HepG2 (cell line): ENCODE results near the gene TTLL11. TPM values are rescaled to one million over a fixed set of nuclear protein-coding genes. Genes with fewer than 3 reads are reported as not detected.

Experiments
- ATAC-seq: fragments of 200-7000 bp; cut with Tn5 transposase; 3 replicates; pipeline ENCODE4 v1.9.1; 2020; ENCODE audit warnings: mild to moderate bottlenecking, moderate library complexity
- BruUV-seq: library from RNA; stranded (reverse); fragments of 400-500 nt; replicated peaks from 2 replicates; lab custom pipeline; 2021; lab: Mats Ljungman, UMichigan
- CTCF ChIA-PET: fragments of 300-600 bp; formaldehyde crosslinking; extraction: SDS; loops from one replicate; lab custom pipeline; 2021; ENCODE audit warnings: low total read pairs, inconsistent platforms, low intra/inter-chr PET ratio; lab: Yijun Ruan, JAX
- POLR2A ChIA-PET: fragments of 350-600 bp; sonication (Branson Sonifier 250); formaldehyde crosslinking; loops from one replicate; lab custom pipeline; 2020; ENCODE audit warnings: antibody characterized with exemption, inconsistent platforms; lab: Yijun Ruan, JAX
- DNase-seq: peaks from one replicate; pipeline ENCODE4 v3.0.0-alpha.2; 2015; ENCODE audit warnings: low spot score
- FAIRE-seq: peaks from 3 replicates; lab custom pipeline; 2011; peaks lifted over from hg19 to GRCh38; lab: Jason Lieb, UNC
- H2AFZ ChIP-seq: one replicate; pipeline ENCODE4 v1.6.1; 2011; ENCODE audit warnings: low read length, inconsistent platforms
- H3K27ac ChIP-seq: fragments of 300-600 bp; 3 replicates; pipeline ENCODE4 v1.8.0; 2011; ENCODE audit warnings: mixed run types, mild to moderate bottlenecking, mixed read lengths, low read length, inconsistent platforms; ENCODE audit not compliant: insufficient read depth; ENCODE audit errors: extremely low read length
- H3K27me3 ChIP-seq, 2 experiments: fragments of 200-600 bp in 1 of 2; 2 replicates in 1 of 2; 3 replicates in 1 of 2; pipeline versions ENCODE4 v1.6.0 to v1.8.0; 2011; ENCODE audit warnings: low read length in 2 of 2, mild to moderate bottlenecking in 2 of 2, moderate library complexity in 2 of 2, inconsistent platforms in 1 of 2; ENCODE audit not compliant: insufficient read depth in 2 of 2, control insufficient read depth in 1 of 2
- H3K36me3 ChIP-seq, 2 experiments: fragments of 200-600 bp in 1 of 2; replicated peaks in 1 of 2; 2 replicates in 1 of 2; 3 replicates in 1 of 2; pipeline versions ENCODE4 v1.5.1 to v1.8.0; 2011; ENCODE audit warnings: low read length in 2 of 2, inconsistent platforms in 1 of 2; ENCODE audit not compliant: insufficient read depth in 2 of 2, control insufficient read depth in 1 of 2
- H3K4me1 ChIP-seq: 2 replicates; pipeline ENCODE4 v1.5.1; 2012; ENCODE audit warnings: low read length, inconsistent platforms; ENCODE audit not compliant: insufficient read depth
- H3K4me2 ChIP-seq: 2 replicates; pipeline ENCODE4 v1.6.0; 2011; ENCODE audit warnings: low read depth, low read length, inconsistent platforms
- H3K4me3 ChIP-seq, 3 experiments: fragments of 200-600 bp in 1 of 3; sonication (generic), shearing (Covaris generic) in 1 of 3; replicated peaks in 1 of 3; 2 replicates each; pipeline ENCODE4 v1.5.1; 2011 to 2016; ENCODE audit warnings: low read length in 3 of 3, inconsistent platforms in 2 of 3, low read depth in 2 of 3, mild to moderate bottlenecking in 2 of 3, control low read depth in 1 of 3, mixed read lengths in 1 of 3; ENCODE audit not compliant: insufficient read depth in 1 of 3
- H3K79me2 ChIP-seq: one replicate; pipeline ENCODE4 v1.6.1; 2011; ENCODE audit warnings: low read length, inconsistent platforms; ENCODE audit not compliant: insufficient read depth
- H3K9ac ChIP-seq: 2 replicates; pipeline ENCODE4 v1.6.0; 2011; ENCODE audit warnings: mild to moderate bottlenecking, low read depth, low read length, inconsistent platforms; ENCODE audit not compliant: insufficient read depth
- H3K9me3 ChIP-seq: 2 replicates; pipeline ENCODE4 v1.5.1; 2012; ENCODE audit warnings: mild to moderate bottlenecking, low read length
- H4K20me1 ChIP-seq: 2 replicates; pipeline ENCODE4 v1.6.0; 2011; ENCODE audit warnings: inconsistent platforms, mild to moderate bottlenecking, low read length, moderate library complexity; ENCODE audit not compliant: insufficient read depth
- CEBPG ChIP-seq: IDR thresholded peaks from 2 replicates; pipeline ENCODE4 v1.6.1; 2016
- CENPX ChIP-seq: sonication (generic); formaldehyde crosslinking; IDR thresholded peaks from 2 replicates; pipeline ENCODE4 v1.9.0; 2021; ENCODE audit warnings: mild to moderate bottlenecking, missing genetic modification reagents, moderate library complexity
- ERF ChIP-seq: IDR thresholded peaks from 2 replicates; pipeline ENCODE4 v1.6.1; 2018; ENCODE audit warnings: missing biosample characterization, missing genetic modification reagents
- FIP1L1 ChIP-seq: fragments of 200-400 bp; formaldehyde crosslinking; IDR thresholded peaks from 2 replicates; pipeline ENCODE4 v1.6.1; 2018; ENCODE audit warnings: low read depth, mild to moderate bottlenecking, low read length, moderate library complexity, borderline replicate concordance; ENCODE audit not compliant: insufficient read depth
- KAT2B ChIP-seq: fragments of 150-350 bp; IDR thresholded peaks from 2 replicates; pipeline ENCODE4 v1.6.1; 2014; ENCODE audit warnings: low read depth, low read length, borderline replicate concordance
- MAFF ChIP-seq: IDR thresholded peaks from 2 replicates; pipeline ENCODE4 v1.6.1; 2011; ENCODE audit warnings: low read depth, low read length, improper control_type of control experiment
- MTF1 ChIP-seq: sonication (generic); formaldehyde crosslinking; IDR thresholded peaks from 2 replicates; pipeline ENCODE4 v1.5.0; 2020; ENCODE audit warnings: missing genetic modification reagents
- RFX3 ChIP-seq: IDR thresholded peaks from 2 replicates; pipeline ENCODE4 v1.6.1; 2016; ENCODE audit warnings: missing biosample characterization, missing genetic modification reagents
- TBX2 ChIP-seq: sonication (generic); formaldehyde crosslinking; IDR thresholded peaks from 2 replicates; pipeline ENCODE4 v1.5.0; 2020; ENCODE audit warnings: missing genetic modification reagents, mild to moderate bottlenecking, borderline replicate concordance
- THAP9 ChIP-seq: sonication (generic); formaldehyde crosslinking; IDR thresholded peaks from 2 replicates; pipeline ENCODE4; 2020; ENCODE audit warnings: missing genetic modification reagents, mild to moderate bottlenecking, borderline replicate concordance
- YY1 ChIP-seq: IDR thresholded peaks from 2 replicates; pipeline ENCODE4 v1.6.1; 2011; ENCODE audit warnings: low read length, low read depth, moderate library complexity, mild to moderate bottlenecking; ENCODE audit not compliant: insufficient read depth, insufficient replicate concordance
- ZNF263 ChIP-seq: sonication (generic); formaldehyde crosslinking; IDR thresholded peaks from 2 replicates; pipeline ENCODE4 v1.4.0; 2020; ENCODE audit warnings: missing genetic modification reagents
- ZNF431 ChIP-seq: sonication (generic); formaldehyde crosslinking; IDR thresholded peaks from 2 replicates; pipeline ENCODE4 v1.9.0; 2022; ENCODE audit warnings: missing genetic modification reagents, low read depth, mild to moderate bottlenecking, borderline replicate concordance
- ZNF512 ChIP-seq: sonication (generic); formaldehyde crosslinking; IDR thresholded peaks from 2 replicates; pipeline ENCODE4 v1.4.0; 2020; ENCODE audit warnings: mild to moderate bottlenecking, missing genetic modification reagents
- ZNF687 ChIP-seq: sonication (generic); formaldehyde crosslinking; IDR thresholded peaks from 2 replicates; pipeline ENCODE4 v1.5.1; 2020; ENCODE audit warnings: mild to moderate bottlenecking, missing genetic modification reagents, moderate library complexity
- ZNF878 ChIP-seq: sonication (generic); formaldehyde crosslinking; IDR thresholded peaks from 2 replicates; pipeline ENCODE4 v1.8.1; 2023; ENCODE audit warnings: mild to moderate bottlenecking, missing genetic modification reagents, moderate library complexity
- WGBS: methylation state at CpG from one replicate; pipeline ENCODE4 v1.1.6; 2017; ENCODE audit warnings: low lambda C conversion rate; 5-methylcytosine and 5-hydroxymethylcytosine counted together
- in situ Hi-C: cut with HindIII; loops from 2 replicates; pipeline ENCODE4 v1.10.0; 2017; ENCODE audit warnings: low pct_unique_long_range_greater_than_20kb; ENCODE audit not compliant: extremely low pct_ligation_motif_present
- intact Hi-C: fragments of 100-400 bp; cut with micrococcal nuclease; formaldehyde crosslinking; loops from one replicate; pipeline ENCODE4 v1.10.0; 2022; ENCODE audit not compliant: unreplicated experiment
- polyA plus RNA-seq, 8 experiments: library from polyadenylated mRNA; depleted of rRNA in 3 of 8; stranded (reverse) in 7 of 8; unstranded in 1 of 8; fragments of >200 nt; fragmentation: Illumina TruSeq in 4 of 8; extraction: Trizol in 4 of 8; gene quantifications; 2 replicates each; pipeline versions ENCODE4 v1.2.1 to v1.2.3, GENCODE V29; 2011 to 2016; ENCODE audit warnings: low read depth in 4 of 8, missing spikeins in 1 of 8, mixed read lengths in 1 of 8; ENCODE audit not compliant: insufficient read depth in 1 of 8
- total RNA-seq, 5 experiments: library from RNA; depleted of rRNA; stranded (reverse); fragments of >200 nt; fragmentation: Illumina TruSeq; extraction: Trizol; gene quantifications; 2 replicates each; pipeline ENCODE4 v1.2.3, GENCODE V29; 2016; ENCODE audit warnings: low read depth in 1 of 5

The TTLL11 gene
- total and polyA plus RNA-seq, 2 of the 13 experiments (the other 11 are each of a cell fraction or from before 2014, with no cell fraction given), result 4.5 to 5.2 TPM

GRCh38 chr9:122124528-122124927 is 31.4 kb upstream of the TTLL11 start:
- Histone ChIP-seq H3K4me2 (no peak overlapping the region), H3K27ac (no peak overlapping the region), H3K79me2 (no peaks in the 10 kb centered on the region), H3K9ac (no peak overlapping the region), H2AFZ (no peak overlapping the region), H3K27me3 (peaks cover 0 to 5% of the 10 kb centered on the region in 2 experiments; a peak in 1 of 5 replicates), H3K9me3 (no peaks in the 10 kb centered on the region), H3K4me3 (no peak overlapping the region), H3K36me3 (no peaks in the 10 kb centered on the region), H3K4me1 (peaks cover 17% of the 10 kb centered on the region), H4K20me1 (no peaks in the 10 kb centered on the region)
- in situ Hi-C loops (loop anchor here (5.0 to 10.0 kb wide), 2 partner anchors 223 to 330 kb away; no protein-coding TSS in a partner anchor), intact Hi-C loops (loop anchor here (2.0 kb wide), 1 partner anchor 14 kb away; no protein-coding TSS in a partner anchor)
- ChIA-PET POLR2A (interaction anchor here (1.0 to 1.6 kb wide), 2 partner anchors 26 to 141 kb away, joined by 3 to 5 read pairs; partner anchors contain the start of genes MRRF and RBM18), CTCF (interaction anchor here (0.8 to 6.0 kb wide), 8 partner anchors 26 to 686 kb away, joined by 3 to 95 read pairs (median 8); partner anchors contain the start of genes MRRF and RBM18)
- ATAC-seq (no peak), DNase-seq (no peak), FAIRE-seq (no peak)
- WGBS, result 14% methylated on average over 7 of the region's 7 CpGs
- no TSS peak for BruUV-seq
- TF ChIP-seq ZNF512, result no peak
- no peak for TF ChIP-seq CENPX
- no peak for TF ChIP-seq TBX2 (CRISPR knock-in tag)
- no peak for TF ChIP-seq MTF1 (CRISPR knock-in tag)
- no peak for TF ChIP-seq KAT2B
- no peak for TF ChIP-seq YY1
- no peak for TF ChIP-seq ZNF687 (CRISPR knock-in tag)
- no peak for TF ChIP-seq THAP9 (CRISPR knock-in tag)
- TF ChIP-seq ZNF878 (CRISPR knock-in tag), result no peak
- no peak for TF ChIP-seq FIP1L1
- TF ChIP-seq CEBPG (CRISPR knock-in tag), result no peak
- TF ChIP-seq ZNF263 (CRISPR knock-in tag), result no peak
- no peak for TF ChIP-seq RFX3
- TF ChIP-seq MAFF, result no peak
- no peak for TF ChIP-seq ZNF431 (CRISPR knock-in tag)
- no peak for TF ChIP-seq ERF
